IMR-90 (cell line): ENCODE measurements around the gene MGAT1. TPM values are rescaled to one million over a fixed set of nuclear protein-coding genes. Genes with fewer than 3 reads are reported as not detected.

Source experiments
- ATAC-seq: fragments of 200-7000 bp; cut with Tn5 transposase; 2 replicates; pipeline ENCODE4 v1.9.1; 2020; ENCODE audit warnings: low read depth, mild to moderate bottlenecking, moderate library complexity
- BruUV-seq: library from RNA; stranded (reverse); fragments of 400-500 nt; replicated peaks from 2 replicates; lab custom pipeline; 2021; lab: Mats Ljungman, UMichigan
- CTCF ChIA-PET: fragments of 300-600 bp; formaldehyde crosslinking; extraction: SDS; loops from one replicate; lab custom pipeline; 2021; ENCODE audit warnings: antibody characterized with exemption; lab: Yijun Ruan, JAX
- POLR2A ChIA-PET: fragments of 300-600 bp; sonication (Branson Sonifier 250); formaldehyde crosslinking; loops from one replicate; lab custom pipeline; 2022; ENCODE audit warnings: antibody characterized with exemption; ENCODE audit not compliant: unreplicated experiment; lab: Charles Lee
- DNase-seq: peaks from one replicate; pipeline ENCODE4 v3.0.0; 2013
- H2AFZ ChIP-seq: replicated peaks from 2 replicates; pipeline ENCODE3; 2013; ENCODE audit warnings: low read length, mild to moderate bottlenecking; ENCODE audit not compliant: poor library complexity
- H2AK5ac ChIP-seq: 2 replicates; pipeline ENCODE4 v1.6.1; 2013; ENCODE audit warnings: low read depth, low read length, inconsistent platforms
- H2AK9ac ChIP-seq: replicated peaks from 2 replicates; pipeline ENCODE3; 2013; ENCODE audit warnings: mild to moderate bottlenecking, low read depth, low read length, moderate library complexity; ENCODE audit not compliant: poor library complexity
- H2BK120ac ChIP-seq: 2 replicates; pipeline ENCODE4 v1.6.1; 2013; ENCODE audit warnings: low read depth, low read length, inconsistent platforms
- H2BK15ac ChIP-seq: 3 replicates; pipeline ENCODE4 v1.6.1; 2013; ENCODE audit warnings: low read depth, low read length, inconsistent platforms
- H2BK20ac ChIP-seq: 2 replicates; pipeline ENCODE4 v1.6.1; 2013; ENCODE audit warnings: low read depth, mild to moderate bottlenecking, inconsistent platforms, low read length, moderate library complexity
- H2BK5ac ChIP-seq: 2 replicates; pipeline ENCODE4 v1.6.1; 2013; ENCODE audit warnings: mild to moderate bottlenecking, low read depth, low read length, inconsistent platforms; ENCODE audit not compliant: poor library complexity, severe bottlenecking
- H3K14ac ChIP-seq: replicated peaks from 2 replicates; pipeline ENCODE4 v1.6.1; 2013; ENCODE audit warnings: low read depth, low read length, inconsistent platforms
- H3K18ac ChIP-seq: 2 replicates; pipeline ENCODE4 v1.6.1; 2013; ENCODE audit warnings: low read depth, low read length, control low read depth
- H3K23ac ChIP-seq: 2 replicates; pipeline ENCODE4 v1.6.1; 2013; ENCODE audit warnings: low read depth, low read length, inconsistent platforms
- H3K27ac ChIP-seq: 2 replicates; pipeline ENCODE4 v1.5.1; 2013; ENCODE audit warnings: mild to moderate bottlenecking, control low read depth, low read length; ENCODE audit not compliant: insufficient read depth
- H3K27me3 ChIP-seq: 2 replicates; pipeline ENCODE4 v1.6.1; 2013; ENCODE audit warnings: low read length; ENCODE audit not compliant: control insufficient read depth, insufficient read depth
- H3K36me3 ChIP-seq: 2 replicates; pipeline ENCODE4 v1.6.1; 2013; ENCODE audit warnings: low read length, mixed read lengths; ENCODE audit not compliant: control insufficient read depth, insufficient read depth
- H3K4ac ChIP-seq: 2 replicates; pipeline ENCODE4 v1.6.1; 2013; ENCODE audit warnings: low read depth, low read length, inconsistent platforms
- H3K4me1 ChIP-seq: 2 replicates; pipeline ENCODE4 v1.6.1; 2013; ENCODE audit warnings: low read length, mixed read lengths; ENCODE audit not compliant: control insufficient read depth, insufficient read depth
- H3K4me2 ChIP-seq: 2 replicates; pipeline ENCODE4 v1.6.1; 2013; ENCODE audit warnings: low read depth, mild to moderate bottlenecking, control low read depth, low read length, moderate library complexity
- H3K4me3 ChIP-seq: 2 replicates; pipeline ENCODE4 v1.5.1; 2013; ENCODE audit warnings: low read depth, mild to moderate bottlenecking, control low read depth, low read length, moderate library complexity; ENCODE audit not compliant: insufficient read depth
- H3K56ac ChIP-seq: 2 replicates; pipeline ENCODE4 v1.6.1; 2013; ENCODE audit warnings: low read length, inconsistent platforms; ENCODE audit not compliant: insufficient read depth; ENCODE audit errors: extremely low read depth
- H3K79me1 ChIP-seq, 2 experiments: 2 replicates each; pipeline ENCODE4 v1.6.1; 2013; ENCODE audit warnings: low read length in 2 of 2, inconsistent platforms in 1 of 2, low read depth in 1 of 2
- H3K9ac ChIP-seq: 2 replicates; pipeline ENCODE4 v1.6.1; 2013; ENCODE audit warnings: low read depth, low read length, control low read depth
- H3K9me1 ChIP-seq: 2 replicates; pipeline ENCODE4 v1.6.1; 2013; ENCODE audit warnings: low read length, inconsistent platforms; ENCODE audit not compliant: insufficient read depth
- H3K9me3 ChIP-seq: 2 replicates; pipeline ENCODE4 v1.6.1; 2013; ENCODE audit warnings: low read length; ENCODE audit not compliant: control insufficient read depth, insufficient read depth
- H4K20me1 ChIP-seq: 2 replicates; pipeline ENCODE4 v1.6.1; 2013; ENCODE audit warnings: low read length, inconsistent platforms; ENCODE audit not compliant: insufficient read depth
- H4K5ac ChIP-seq: 2 replicates; pipeline ENCODE4 v1.6.1; 2013; ENCODE audit warnings: mild to moderate bottlenecking, low read depth, low read length, control low read depth
- H4K8ac ChIP-seq, 2 experiments: 2 replicates each; pipeline ENCODE4 v1.6.1; 2013; ENCODE audit warnings: low read depth in 2 of 2, low read length in 2 of 2, control low read depth in 1 of 2, inconsistent platforms in 1 of 2
- H4K91ac ChIP-seq: 2 replicates; pipeline ENCODE4 v1.6.1; 2013; ENCODE audit warnings: low read depth, low read length, inconsistent platforms; ENCODE audit not compliant: insufficient read depth
- BHLHE40 ChIP-seq: fragments of 150-350 bp; IDR thresholded peaks from 2 replicates; pipeline ENCODE4 v1.6.1; 2016; ENCODE audit warnings: mild to moderate bottlenecking, low read depth, low read length
- CEBPB ChIP-seq: IDR thresholded peaks from 2 replicates; pipeline ENCODE4 v1.6.1; 2012; ENCODE audit warnings: low read depth, low read length, improper control_type of control experiment
- CHD1 ChIP-seq: IDR thresholded peaks from 2 replicates; pipeline ENCODE4 v1.6.1; 2012; ENCODE audit warnings: low read depth, low read length, improper control_type of control experiment
- CTCF ChIP-seq: conservative IDR thresholded peaks from 2 replicates; pipeline ENCODE4 v1.5.1; 2012; ENCODE audit warnings: mild to moderate bottlenecking, low read depth, low read length, improper control_type of control experiment
- ELK1 ChIP-seq: fragments of 150-350 bp; IDR thresholded peaks from 2 replicates; pipeline ENCODE4 v1.6.1; 2016; ENCODE audit warnings: low read depth, mild to moderate bottlenecking, low read length, moderate library complexity, borderline replicate concordance
- NFE2L2 ChIP-seq: fragments of 150-350 bp; IDR thresholded peaks from 2 replicates; pipeline ENCODE4 v1.6.1; 2016; ENCODE audit warnings: low read depth, mild to moderate bottlenecking, low read length
- RCOR1 ChIP-seq: IDR thresholded peaks from 2 replicates; pipeline ENCODE4 v1.6.1; 2012; ENCODE audit warnings: mild to moderate bottlenecking, low read length, improper control_type of control experiment; ENCODE audit not compliant: insufficient replicate concordance
- RFX5 ChIP-seq: IDR thresholded peaks from 2 replicates; pipeline ENCODE4 v1.8.0; 2012; ENCODE audit warnings: low read depth, mild to moderate bottlenecking, low read length, moderate library complexity
- WGBS, 2 experiments: methylation state at CpG; one replicate each; pipeline versions ENCODE4 v1.1.5 to v1.1.7; 2013; ENCODE audit warnings: missing lambda C conversion rate in 2 of 2; ENCODE audit not compliant: insufficient read length in 1 of 2; ENCODE audit errors: extremely low coverage in 2 of 2; 5-methylcytosine and 5-hydroxymethylcytosine counted together
- dilution Hi-C: fragments of 300-500 bp; cut with HindIII; formaldehyde crosslinking; loops from one replicate; pipeline ENCODE4 v1.14.3; 2018; ENCODE audit warnings: low sequenced_read_pairs; ENCODE audit not compliant: unreplicated experiment
- in situ Hi-C: fragments of 300-500 bp; cut with MboI; formaldehyde crosslinking; loops from 3 replicates; pipeline ENCODE4 v1.14.3; 2019; ENCODE audit warnings: low sequenced_read_pairs, inconsistent platforms, mixed read lengths
- intact Hi-C: fragments of 100-400 bp; cut with micrococcal nuclease; formaldehyde crosslinking; loops from 2 replicates; pipeline ENCODE4 v1.10.0; 2022
- polyA plus RNA-seq, 3 experiments: library from polyadenylated mRNA; depleted of rRNA; stranded (reverse); fragments of >200 nt; gene quantifications; 2 replicates each; pipeline ENCODE4 v1.2.3, GENCODE V29; 2012; ENCODE audit warnings: low replicate concordance in 1 of 3
- total RNA-seq: library from RNA; depleted of rRNA; stranded (reverse); fragments of >200 nt; gene quantifications from 2 replicates; pipeline ENCODE4 v1.2.3, GENCODE V29; 2012

Gene MGAT1
- total and polyA plus RNA-seq, 2 of the 4 experiments (the other 2 are of a cell fraction), result 56.3 to 141 TPM

- Histone ChIP-seq H2AFZ (peak overlapping the region; percentile 100), H3K9me3 (no peaks in the 10 kb centered on the region), H3K4me2 (peak overlapping the region; percentile 60), H3K36me3 (peaks cover 7% of the 10 kb centered on the region; the same call in 1 of the 2 replicates), H3K14ac (peak overlapping the region; percentile 73), H3K4ac (peak overlapping the region; percentile 86), H4K8ac (peak overlapping the region; percentile 94 to 98), H3K18ac (peak overlapping the region; percentile 17), H3K27ac (peak overlapping the region; percentile 83), H3K9me1 (peaks cover 17% of the 10 kb centered on the region), H3K56ac (peak overlapping the region; percentile 33; the same call in 1 of the 2 replicates), H3K4me3 (peak overlapping the region; percentile 84), H3K79me1 (peaks cover 32 to 47% of the 10 kb centered on the region in 2 experiments), H2BK120ac (no peak overlapping the region), H3K27me3 (no peaks in the 10 kb centered on the region), H2BK20ac (no peak overlapping the region), H3K4me1 (peaks cover 10% of the 10 kb centered on the region), H4K91ac (peak overlapping the region; percentile 69), H2BK15ac (no peak overlapping the region), H3K23ac (peak overlapping the region; percentile 69; the same call in 1 of the 2 replicates), H4K5ac (peak overlapping the region; percentile 52), H4K20me1 (no peaks in the 10 kb centered on the region), H2AK9ac (peak overlapping the region; percentile 48), H3K9ac (peak overlapping the region; percentile 80), H2BK5ac (peak overlapping the region; percentile 72), H2AK5ac (peak overlapping the region; percentile 37; the same call in 1 of the 2 replicates)
- WGBS, 2 experiments, result 5% methylated on average over 20 of the region's 30 CpGs; no CpG with 5 or more reads in 1 of the 2 experiments
- ChIA-PET POLR2A (interaction anchor here (0.6 to 1.0 kb wide), 5 partner anchors 7 to 504 kb away, joined by 3 to 5 read pairs (median 4); no protein-coding TSS in a partner anchor), CTCF (no interaction called here)
- peak; percentile 31 for DNase-seq
- TF ChIP-seq RFX5, result no peak
- no peak for TF ChIP-seq NFE2L2
- TF ChIP-seq ELK1, result no peak
- no peak for TF ChIP-seq BHLHE40
- TF ChIP-seq CTCF, result no peak
- TF ChIP-seq RCOR1, result no peak
- no peak for TF ChIP-seq CHD1
- TF ChIP-seq CEBPB, result no peak
- in situ Hi-C loops, result no loop called here
- intact Hi-C loops, result loop anchor here (1.0 kb wide), 1 partner anchor 20 kb away; no protein-coding TSS in a partner anchor
- ATAC-seq, result peak; percentile 29
- dilution Hi-C loops, result no loop called here
- no TSS peak for BruUV-seq
Observed at GRCh38 chr5:180810959-180811622, 8.5 kb upstream of the MGAT1 start.
